SU-DHL-6 (cell line): ENCODE data around the gene CCNL2.

Experiments
- CTCF ChIP-seq: fragments of 200-600 bp; sonication (generic); IDR thresholded peaks from one replicate; pipeline ENCODE4 v1.5.1; 2017; ENCODE audit warnings: antibody characterized with exemption, mild to moderate bottlenecking, low read length, moderate library complexity; ENCODE audit not compliant: insufficient read depth, poor library complexity, severe bottlenecking
- EZH2phosphoT487 ChIP-seq: fragments of 200-600 bp; sonication (generic), shearing (Covaris generic); conservative IDR thresholded peaks from 2 replicates; pipeline ENCODE4 v1.6.1; 2018; ENCODE audit warnings: mild to moderate bottlenecking, antibody characterized with exemption, low read length, moderate library complexity, mixed read lengths

- TF ChIP-seq CTCF (no peak), EZH2phosphoT487 (no peak)
These were observed 26.8 kb upstream of the CCNL2 start for GRCh38 chr1:1425753-1426495.
